ENCODE data around the gene FHIT.

FHIT gene

DNA sequence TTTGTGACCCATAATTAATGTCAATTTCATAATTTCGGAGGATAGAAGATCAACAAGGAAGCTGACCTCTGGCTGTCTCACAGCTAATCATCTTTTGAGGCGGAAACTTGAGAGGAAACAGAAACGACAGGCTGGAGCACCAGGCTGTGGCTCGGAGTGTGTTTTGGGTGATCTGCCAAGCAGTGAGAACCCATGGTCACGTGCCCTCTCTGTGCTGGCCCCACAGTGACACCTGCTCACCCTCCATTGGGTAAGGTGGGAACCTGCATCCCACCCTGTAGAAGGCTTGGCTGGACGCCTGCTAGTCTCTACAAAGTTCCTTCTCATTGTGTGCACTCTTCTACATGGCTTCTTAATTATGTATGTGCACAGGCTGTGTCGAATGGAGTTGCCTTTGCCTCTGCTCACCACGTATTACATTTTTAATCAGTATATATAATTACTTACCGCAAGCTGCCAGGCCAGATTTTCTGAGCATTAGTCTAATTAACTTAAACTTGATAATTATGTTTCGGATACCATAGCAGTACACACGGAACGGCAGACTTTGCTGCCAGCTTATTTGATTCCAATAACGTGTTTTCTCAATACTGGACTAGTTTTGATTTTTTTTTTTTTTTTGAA is 1482.0 kb downstream of the FHIT start:
- DNase-seq, result no peak

GRCh38 chr3:59766200-59766872 is 1484.9 kb downstream of the FHIT start:
- no peak for DNase-seq

DNA sequence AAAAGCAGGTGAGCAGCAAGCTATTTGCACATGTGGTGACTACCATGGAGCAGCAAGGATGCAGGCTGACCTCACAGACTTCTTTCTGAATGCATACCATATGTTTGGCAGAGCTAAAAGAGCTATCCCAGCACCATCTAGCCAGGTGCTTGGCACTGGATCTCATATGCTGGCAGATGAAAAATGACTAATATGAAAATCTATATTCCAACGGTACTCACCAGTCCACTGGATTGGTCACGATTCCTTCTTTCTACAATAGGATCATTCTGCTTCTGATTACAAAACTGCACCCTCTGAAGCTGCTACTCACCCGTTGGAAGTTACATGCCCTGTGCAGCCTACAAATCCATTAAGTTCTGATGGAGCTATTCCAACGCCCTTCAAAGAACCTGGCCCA is 1487.1 kb downstream of the FHIT start:
- DNase-seq, result no peak

DNA sequence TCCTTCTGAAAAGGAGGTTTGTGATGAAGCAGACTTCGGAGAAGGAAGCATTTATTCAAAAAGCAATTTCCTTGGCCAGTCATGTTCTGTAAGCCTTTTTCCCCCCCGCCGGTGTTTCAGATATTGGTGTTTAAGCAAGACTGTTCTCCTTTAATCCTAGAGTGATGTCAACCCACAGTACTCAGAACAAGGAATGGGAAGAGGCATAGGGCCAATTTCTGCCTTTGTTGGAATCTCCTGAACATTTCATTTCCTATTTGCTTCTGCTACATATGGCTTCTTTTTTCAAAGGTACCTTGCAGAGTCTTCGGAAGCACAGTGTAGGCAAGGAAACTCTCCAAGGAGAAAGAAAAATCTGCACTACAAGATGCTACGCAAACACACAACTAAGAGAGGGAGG is 1488.3 kb downstream of the FHIT start:
- DNase-seq, result no peak

DNA sequence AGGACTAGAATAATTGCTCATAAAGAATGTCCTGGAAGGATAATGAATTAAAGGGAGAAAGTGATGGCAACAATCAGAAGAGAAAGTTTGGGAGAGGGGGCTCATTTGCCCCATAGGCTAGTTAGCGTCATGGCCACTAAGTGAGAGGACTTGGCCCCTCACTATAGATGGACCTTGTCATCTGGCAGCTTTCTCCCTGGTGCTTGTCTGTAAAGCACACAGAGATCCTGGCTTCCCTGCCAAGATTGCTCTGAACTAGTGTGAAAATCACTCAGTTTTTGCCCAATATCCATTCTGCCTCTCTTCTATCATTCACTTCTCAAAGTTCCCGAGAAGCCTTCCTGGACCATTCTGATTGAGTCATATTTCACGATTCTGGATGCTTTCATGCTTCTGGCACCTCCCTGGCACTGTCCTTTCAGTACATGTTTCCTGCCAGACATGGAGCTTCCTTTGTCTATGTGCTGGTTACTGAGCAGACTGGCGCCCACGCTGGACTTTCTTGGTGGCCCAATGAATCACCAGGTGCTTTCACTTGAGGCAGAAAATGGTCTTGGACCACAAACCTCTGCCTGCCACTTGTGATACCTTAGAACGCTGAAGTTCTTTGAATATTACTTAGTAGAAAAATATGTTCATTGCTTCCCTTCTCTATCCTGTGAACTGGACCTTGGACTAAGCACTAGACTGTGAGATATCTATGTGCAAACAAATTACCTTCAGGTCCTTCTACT is 1491.8 kb downstream of the FHIT start:
- DNase-seq, result no peak

GRCh38 chr3:59758672-59759071 is 1492.6 kb downstream of the FHIT start:
- no peak for DNase-seq

DNA sequence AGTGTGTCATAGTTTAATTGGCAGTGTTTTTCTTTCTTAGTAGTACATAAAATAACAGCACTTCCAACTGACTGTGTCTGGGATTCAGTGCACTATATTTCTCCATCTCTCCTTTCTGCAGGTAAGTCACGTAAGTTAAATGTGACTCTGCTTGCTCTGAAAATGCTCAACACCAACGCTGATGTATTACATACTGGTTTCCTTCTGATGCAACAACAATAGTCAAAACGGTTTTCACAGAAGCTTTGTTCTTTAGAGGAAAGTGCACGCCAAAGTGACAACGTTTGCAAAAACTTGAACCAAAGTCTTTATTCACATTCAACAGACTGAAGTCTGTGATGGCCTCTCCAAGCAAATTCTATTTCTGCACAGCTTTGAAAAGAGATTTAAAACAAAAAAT is 1494.3 kb downstream of the FHIT start:
- DNase-seq, result no peak

DNA sequence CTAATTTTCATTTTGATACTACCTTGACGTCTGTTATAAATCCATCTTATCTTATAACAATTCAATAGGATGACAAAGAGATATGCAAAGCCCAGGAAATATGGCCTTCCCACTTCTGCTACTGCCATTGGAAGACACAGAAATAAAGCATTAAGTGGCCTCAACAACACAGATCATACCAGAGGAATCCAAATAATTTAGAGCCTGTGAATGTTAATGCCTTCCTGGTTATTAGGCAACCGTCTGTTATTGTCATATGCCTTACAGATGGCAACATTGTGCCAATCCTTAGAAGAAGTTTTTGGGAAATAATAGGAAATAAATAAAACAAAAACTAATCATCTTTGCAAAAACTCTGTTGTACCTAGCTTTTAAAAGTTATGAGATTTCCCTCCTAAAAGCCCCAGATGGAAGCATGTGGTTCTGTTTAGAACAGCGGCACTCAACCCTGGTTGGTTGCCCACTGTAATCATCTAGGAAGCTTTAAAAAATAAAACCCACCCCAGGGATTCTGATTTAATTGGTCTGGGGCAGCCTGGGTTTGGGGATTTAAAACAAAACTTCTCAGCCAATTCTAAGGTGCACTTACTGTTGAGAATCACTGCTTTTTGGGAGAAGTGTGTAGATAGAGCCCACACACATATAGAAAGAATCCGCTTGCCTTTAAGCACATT is 1496.7 kb downstream of the FHIT start:
- no peak for DNase-seq

DNA sequence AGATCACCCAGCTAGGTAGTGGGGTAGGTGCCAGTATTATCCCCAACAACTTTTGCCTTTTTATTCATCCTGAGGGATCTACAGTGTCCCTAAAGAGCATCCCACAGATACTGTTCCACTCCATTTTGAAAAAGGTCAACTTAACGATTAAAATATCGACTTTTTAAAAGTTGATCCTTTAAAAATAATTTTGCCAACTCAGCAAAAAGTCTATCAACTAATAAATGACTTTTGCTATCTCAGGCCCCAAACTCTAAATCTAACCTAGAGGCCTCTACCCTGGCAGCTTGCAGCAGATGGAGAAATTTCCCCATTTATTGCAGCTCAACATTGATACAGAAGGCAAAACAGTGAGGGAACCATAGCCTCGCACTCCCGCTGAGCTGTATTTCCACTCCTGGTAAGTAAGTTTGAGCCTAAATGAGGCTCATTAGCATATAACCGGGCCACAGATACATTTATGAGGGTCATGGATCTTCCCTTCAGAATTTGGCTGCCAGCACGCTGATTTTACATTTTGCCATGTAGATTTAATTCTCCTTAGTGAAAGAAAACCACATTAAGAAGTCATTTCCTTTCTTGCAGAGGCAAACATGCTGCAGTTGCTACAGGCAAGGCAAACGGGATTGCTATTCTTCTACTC is 1497.3 kb downstream of the FHIT start:
- no peak for DNase-seq

DNA sequence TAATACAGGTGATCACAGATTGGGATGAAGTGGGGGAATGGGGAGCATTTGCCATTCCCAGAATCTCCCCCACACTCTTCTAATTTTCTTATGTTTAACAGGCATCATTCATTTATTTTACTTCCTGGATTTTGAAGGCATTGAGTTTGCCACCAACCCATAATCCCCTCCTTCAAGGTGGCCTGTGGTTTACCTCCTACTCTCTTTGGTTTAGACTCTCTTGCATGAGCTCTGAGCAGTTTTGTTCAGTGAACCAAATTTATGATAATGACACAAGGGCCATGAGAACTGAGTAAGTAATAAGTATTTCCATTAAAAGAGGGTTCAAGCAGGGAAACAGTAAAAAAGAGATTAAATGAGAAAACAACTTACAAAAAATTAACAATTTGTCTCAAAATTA is 1498.3 kb downstream of the FHIT start:
- DNase-seq, result no peak

DNA sequence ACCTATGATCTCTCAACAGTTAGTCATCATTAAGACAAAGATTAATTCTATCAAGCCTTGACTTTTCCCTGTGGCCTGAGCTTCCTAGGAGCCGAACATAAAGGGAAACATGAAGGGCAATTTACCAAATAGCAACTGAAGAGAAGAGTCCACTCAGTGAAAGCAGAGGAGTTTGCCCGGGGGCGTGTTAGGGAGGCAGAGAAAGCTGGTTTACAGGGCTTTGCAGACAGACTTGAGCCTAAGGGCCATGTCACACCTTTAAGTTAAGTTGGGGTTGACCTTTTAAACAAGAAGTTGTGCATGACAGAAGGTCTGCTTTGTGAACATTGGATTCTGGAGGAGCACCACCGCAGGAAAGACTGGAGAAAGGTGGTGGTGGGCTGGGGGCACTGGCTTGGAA is 1499.6 kb downstream of the FHIT start:
- no peak for DNase-seq

GRCh38 chr3:59750391-59750790 is 1500.9 kb downstream of the FHIT start:
- DNase-seq, result no peak

DNA sequence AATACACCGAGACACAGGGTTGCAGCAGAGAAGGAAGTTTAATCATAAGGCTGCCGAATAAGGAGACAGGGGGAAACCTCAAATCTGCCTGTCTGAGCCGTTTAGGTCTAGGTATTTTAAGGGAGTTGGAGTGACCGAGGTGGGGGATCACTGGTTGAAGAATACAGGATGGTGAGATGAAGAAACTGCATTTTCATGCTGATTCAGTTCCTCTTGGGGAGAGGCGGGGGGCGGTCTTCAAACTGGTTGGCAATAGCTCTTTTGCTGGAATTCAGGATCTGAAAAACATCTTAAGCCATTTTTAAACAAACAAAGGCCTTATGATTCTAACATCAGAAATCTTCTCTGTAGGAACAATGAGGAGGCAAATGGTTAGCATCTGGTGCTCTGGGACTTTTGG is 1502.0 kb downstream of the FHIT start:
- no peak for DNase-seq

DNA sequence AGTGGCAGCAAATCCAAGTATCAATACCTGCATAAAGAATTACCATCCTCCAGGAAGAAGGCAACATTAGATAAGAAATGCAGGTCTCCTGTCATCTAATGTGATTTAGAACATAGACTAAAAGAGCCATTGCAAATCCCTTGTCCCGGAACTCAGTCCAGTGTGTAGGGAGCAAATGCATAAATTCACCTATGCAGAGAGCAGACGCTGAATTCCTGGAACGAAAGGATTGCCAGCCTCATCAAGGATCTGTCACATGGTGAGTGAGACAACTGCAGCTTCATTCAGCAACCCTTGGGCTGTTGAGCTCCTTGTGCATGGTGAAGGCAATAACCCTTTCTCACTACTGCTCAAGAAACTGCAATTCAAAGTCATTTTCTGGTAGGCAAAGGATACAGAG is 1504.7 kb downstream of the FHIT start:
- DNase-seq, result no peak

DNA sequence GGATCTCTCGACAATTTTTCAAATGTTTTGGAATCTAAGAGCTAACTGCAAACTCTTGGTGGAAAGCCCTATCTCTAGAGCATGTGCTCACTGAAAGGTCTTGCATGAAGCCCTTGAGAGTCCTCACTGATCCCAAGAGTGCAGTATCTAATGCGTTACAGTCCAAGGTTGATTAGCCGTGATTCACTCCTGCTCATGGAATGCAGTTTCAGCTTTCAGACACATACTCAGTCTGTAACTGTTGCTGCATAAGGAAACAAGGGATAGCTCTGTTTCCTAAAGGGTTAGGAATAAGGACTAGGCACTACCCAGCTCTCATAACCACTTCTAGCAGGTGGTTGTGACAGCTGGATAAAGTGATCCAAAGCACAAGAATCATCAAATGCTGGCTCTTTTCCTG is 1514.0 kb downstream of the FHIT start:
- DNase-seq, result no peak

GRCh38 chr3:59734061-59734460 is 1517.2 kb downstream of the FHIT start:
- no peak for DNase-seq

DNA sequence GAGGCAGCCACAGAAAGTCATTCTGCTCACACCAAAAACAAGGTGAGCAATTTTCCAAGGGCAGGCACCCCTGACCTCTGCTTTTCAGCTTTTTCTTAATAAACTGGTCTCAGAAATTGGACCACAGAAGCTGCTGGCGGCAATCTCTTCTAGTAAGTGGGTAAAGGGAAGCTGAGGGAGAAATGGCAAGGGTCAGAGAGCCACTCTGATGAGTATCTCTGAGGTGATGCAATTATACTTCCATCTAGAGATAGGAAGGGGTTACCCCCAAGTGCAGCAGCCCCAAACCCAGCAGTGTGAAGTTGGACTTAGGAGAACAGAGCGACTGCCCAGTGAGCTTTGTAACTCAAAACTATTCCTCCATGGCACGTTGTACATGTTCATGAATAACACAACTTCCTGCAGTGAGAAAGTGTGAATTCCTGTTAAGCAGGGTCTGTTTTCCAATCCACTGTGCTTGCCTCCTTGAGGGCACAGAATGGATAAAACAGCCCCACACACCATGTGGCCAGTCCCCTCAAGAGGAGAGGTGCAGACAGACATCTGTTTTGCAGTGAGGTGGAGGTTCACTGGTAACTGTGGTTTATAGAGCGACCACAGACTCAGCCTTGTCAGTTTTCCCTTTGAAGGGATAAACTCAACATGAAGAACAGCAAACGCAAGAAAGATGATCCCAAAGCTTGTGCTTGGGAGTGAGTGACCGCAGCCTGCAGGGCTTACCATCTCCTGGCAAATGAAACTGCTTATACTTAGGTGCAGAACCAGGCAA is 1518.0 kb downstream of the FHIT start:
- DNase-seq, result no peak

- DNase-seq, result no peak
Measured at GRCh38 chr3:59731943-59732342, 1519.3 kb downstream of the FHIT start.

- no peak for DNase-seq
Measured at GRCh38 chr3:59730591-59730990, 1520.7 kb downstream of the FHIT start.

DNA sequence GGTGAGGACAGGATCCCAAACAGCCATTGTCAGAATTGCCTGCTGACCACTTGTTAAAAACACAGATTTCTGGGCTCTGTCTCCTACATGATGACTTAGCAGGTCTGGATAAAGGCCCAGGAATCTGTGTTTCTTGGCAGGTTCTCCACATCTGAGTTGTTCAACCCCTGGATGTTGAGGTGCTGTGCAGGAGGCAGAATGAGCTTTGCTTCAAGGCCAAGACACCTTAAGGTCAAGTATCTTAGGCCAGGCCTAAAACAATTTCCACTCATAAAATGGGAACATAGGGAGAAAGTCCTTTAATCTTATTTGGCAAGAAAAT is 1522.7 kb downstream of the FHIT start:
- no peak for DNase-seq

GRCh38 chr3:59727902-59728586 is 1523.2 kb downstream of the FHIT start:
- no peak for DNase-seq

DNA sequence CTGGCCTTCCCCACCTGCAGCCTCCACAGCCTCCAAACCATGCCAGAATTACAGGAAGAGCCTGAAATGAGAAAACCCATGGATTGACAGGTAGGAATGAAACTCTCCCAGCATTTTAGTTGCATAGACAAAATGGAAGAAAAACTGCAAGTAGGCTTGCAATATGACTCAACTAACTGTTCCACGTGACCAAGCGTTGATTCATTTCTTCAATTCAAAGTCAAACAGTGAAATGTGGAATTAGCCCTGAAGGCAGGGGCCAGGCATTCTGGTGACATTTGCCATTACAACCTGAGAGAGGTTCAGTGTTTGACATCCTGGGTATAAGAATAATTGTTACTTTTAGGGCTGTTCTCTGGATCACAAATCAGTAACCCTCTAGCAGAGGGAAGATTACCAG is 1525.0 kb downstream of the FHIT start:
- DNase-seq, result no peak

Measured in NCI-H187 treated with DMSO at 0.1 percent for 48 hours (cell line).